Adrenal gland (tissue), 5 donors: ENCODE data around the gene CLSTN1.

Source experiments
- POLR2A ChIP-seq, 2 donors: fragments of 450-650 bp; IDR thresholded peaks; one replicate each; pipeline ENCODE4 v1.6.1; 2017; ENCODE audit warnings: antibody characterized with exemption in 2 of 2, mild to moderate bottlenecking in 2 of 2, moderate library complexity in 1 of 2
- TF ChIP-seq, protein P1 (sequence below), 6 experiments: fragments of 450-650 bp in 4 of 6; fragments of 200-600 bp in 2 of 6; sonication (generic) in 1 of 6; IDR thresholded peaks; 1 replicate in 5 of 6; 2 replicates in 1 of 6; pipeline versions ENCODE4 v1.5.1 to v1.8.0; 2016 to 2021; ENCODE audit warnings: antibody characterized with exemption in 6 of 6, mild to moderate bottlenecking in 2 of 6, moderate library complexity in 1 of 6
- donor health status: DM: no; HTN: no; CAD: no.

DNA sequence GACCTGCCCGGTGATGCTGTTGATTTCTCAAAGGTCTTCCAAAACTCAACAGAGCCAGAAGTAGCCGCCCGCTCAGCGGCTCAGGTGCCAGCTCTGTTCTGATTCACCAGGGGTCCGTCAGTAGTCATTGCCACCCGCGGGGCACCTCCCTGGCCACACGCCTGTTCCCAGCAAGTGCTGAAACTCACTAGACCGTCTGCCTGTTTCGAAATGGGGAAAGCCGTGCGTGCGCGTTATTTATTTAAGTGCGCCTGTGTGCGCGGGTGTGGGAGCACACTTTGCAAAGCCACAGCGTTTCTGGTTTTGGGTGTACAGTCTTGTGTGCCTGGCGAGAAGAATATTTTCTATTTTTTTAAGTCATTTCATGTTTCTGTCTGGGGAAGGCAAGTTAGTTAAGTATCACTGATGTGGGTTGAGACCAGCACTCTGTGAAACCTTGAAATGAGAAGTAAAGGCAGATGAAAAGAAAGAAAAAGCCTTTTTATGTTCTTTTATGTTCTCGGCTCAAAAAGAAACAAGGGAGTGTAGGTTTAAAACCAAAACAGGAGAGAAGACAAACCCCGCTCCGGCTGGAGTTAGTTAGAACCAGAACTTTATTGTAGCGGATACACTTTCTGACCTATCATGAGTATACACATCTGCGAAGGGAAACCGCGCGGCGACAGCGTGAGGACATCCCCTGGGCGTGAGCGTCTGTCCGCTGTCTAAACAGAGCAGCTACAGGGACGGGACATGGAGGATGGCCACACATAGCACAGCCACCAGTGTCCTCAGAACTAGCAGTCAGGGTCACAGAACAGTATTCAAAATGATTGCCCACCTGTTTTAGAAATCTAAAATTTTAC, 95.1 kb downstream of the CLSTN1 start:
- TF ChIP-seq, protein P1, sequence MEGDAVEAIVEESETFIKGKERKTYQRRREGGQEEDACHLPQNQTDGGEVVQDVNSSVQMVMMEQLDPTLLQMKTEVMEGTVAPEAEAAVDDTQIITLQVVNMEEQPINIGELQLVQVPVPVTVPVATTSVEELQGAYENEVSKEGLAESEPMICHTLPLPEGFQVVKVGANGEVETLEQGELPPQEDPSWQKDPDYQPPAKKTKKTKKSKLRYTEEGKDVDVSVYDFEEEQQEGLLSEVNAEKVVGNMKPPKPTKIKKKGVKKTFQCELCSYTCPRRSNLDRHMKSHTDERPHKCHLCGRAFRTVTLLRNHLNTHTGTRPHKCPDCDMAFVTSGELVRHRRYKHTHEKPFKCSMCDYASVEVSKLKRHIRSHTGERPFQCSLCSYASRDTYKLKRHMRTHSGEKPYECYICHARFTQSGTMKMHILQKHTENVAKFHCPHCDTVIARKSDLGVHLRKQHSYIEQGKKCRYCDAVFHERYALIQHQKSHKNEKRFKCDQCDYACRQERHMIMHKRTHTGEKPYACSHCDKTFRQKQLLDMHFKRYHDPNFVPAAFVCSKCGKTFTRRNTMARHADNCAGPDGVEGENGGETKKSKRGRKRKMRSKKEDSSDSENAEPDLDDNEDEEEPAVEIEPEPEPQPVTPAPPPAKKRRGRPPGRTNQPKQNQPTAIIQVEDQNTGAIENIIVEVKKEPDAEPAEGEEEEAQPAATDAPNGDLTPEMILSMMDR (IDR thresholded peaks at IDR 0.05): no peak
- TF ChIP-seq POLR2A (IDR thresholded peaks at IDR 0.05): no peak
